A673 (cell line): ENCODE measurements around the gene ZFAND5. TPM values are rescaled to one million over a fixed set of nuclear protein-coding genes. Genes with fewer than 3 reads are reported as not detected.

Source experiments
- BruUV-seq: library from RNA; stranded (reverse); fragments of 400-500 nt; replicated peaks from 2 replicates; lab custom pipeline; 2021; lab: Mats Ljungman, UMichigan
- CTCF ChIA-PET: fragments of 300-600 bp; sonication (Branson Sonifier 250); formaldehyde crosslinking; loops from one replicate; lab custom pipeline; 2022; ENCODE audit warnings: antibody characterized with exemption; lab: Charles Lee
- POLR2A ChIA-PET: fragments of 300-600 bp; sonication (Branson Sonifier 250); formaldehyde crosslinking; loops from one replicate; lab custom pipeline; 2022; ENCODE audit warnings: antibody characterized with exemption; ENCODE audit not compliant: low non-redundant PET; lab: Charles Lee
- DNase-seq: peaks from one replicate; pipeline ENCODE4 v3.0.0-alpha.2; 2015; ENCODE audit warnings: low spot score
- H3K27ac ChIP-seq: fragments of 200-600 bp; sonication (generic); 2 replicates; pipeline ENCODE4 v1.5.1; 2016; ENCODE audit warnings: mixed run types, low read depth, mild to moderate bottlenecking, mixed read lengths, antibody characterized with exemption, low read length; ENCODE audit not compliant: poor library complexity, severe bottlenecking
- H3K27me3 ChIP-seq: fragments of 200-600 bp; sonication (generic); replicated peaks from 2 replicates; pipeline ENCODE4 v1.6.1; 2017; ENCODE audit warnings: mixed run types, low read depth, mild to moderate bottlenecking, mixed read lengths, antibody characterized with exemption, low read length; ENCODE audit not compliant: insufficient read depth, poor library complexity
- H3K36me3 ChIP-seq: fragments of 200-600 bp; sonication (generic); 2 replicates; pipeline ENCODE4 v1.6.1; 2016; ENCODE audit warnings: mixed run types, mild to moderate bottlenecking, mixed read lengths, antibody characterized with exemption, low read length; ENCODE audit not compliant: insufficient read depth, poor library complexity, severe bottlenecking
- H3K4me1 ChIP-seq: fragments of 200-600 bp; sonication (generic); 2 replicates; pipeline ENCODE4 v1.6.1; 2017; ENCODE audit warnings: mixed run types, mild to moderate bottlenecking, mixed read lengths, antibody characterized with exemption, low read length; ENCODE audit not compliant: insufficient read depth, poor library complexity, severe bottlenecking
- H3K4me3 ChIP-seq: fragments of 200-600 bp; sonication (generic); 2 replicates; pipeline ENCODE4 v1.5.1; 2016; ENCODE audit warnings: low read depth, mixed run types, mild to moderate bottlenecking, mixed read lengths, low read length; ENCODE audit not compliant: poor library complexity, severe bottlenecking
- H3K9me3 ChIP-seq: fragments of 200-600 bp; sonication (generic); 2 replicates; pipeline ENCODE4 v1.6.1; 2016; ENCODE audit warnings: mixed run types, low read depth, mild to moderate bottlenecking, mixed read lengths, antibody characterized with exemption, low read length; ENCODE audit not compliant: poor library complexity, severe bottlenecking
- CTCF ChIP-seq: fragments of 300-800, 200-600 bp; sonication (generic); conservative IDR thresholded peaks from 2 replicates; pipeline ENCODE4 v1.5.1; 2017; ENCODE audit warnings: low read depth, mild to moderate bottlenecking, antibody characterized with exemption, low read length, moderate library complexity, mixed read lengths
- EZH2 ChIP-seq: fragments of 200-600 bp; sonication (generic); IDR thresholded peaks from 2 replicates; pipeline ENCODE4 v1.6.1; 2017; ENCODE audit warnings: borderline replicate concordance, low read depth, mild to moderate bottlenecking, mixed read lengths, antibody characterized with exemption, low read length; ENCODE audit not compliant: poor library complexity, severe bottlenecking
- intact Hi-C: fragments of 100-400 bp; cut with micrococcal nuclease; formaldehyde crosslinking; loops from one replicate; pipeline ENCODE4 v1.10.0; 2022; ENCODE audit not compliant: unreplicated experiment
- total RNA-seq: library from RNA; stranded (reverse); gene quantifications from 2 replicates; pipeline ENCODE4 v1.2.3, GENCODE V29; 2021

Gene ZFAND5
- total RNA-seq, 1 experiment from 2014 or later, result 194 TPM

- no peaks in the 10 kb centered on the region for H3K4me1 ChIP-seq
- no peaks in the 10 kb centered on the region for H3K9me3 ChIP-seq
- POLR2A ChIA-PET, result no interaction called here
- CTCF ChIA-PET, result no interaction called here
- H3K27me3 ChIP-seq, result no peaks in the 10 kb centered on the region
- no peak for DNase-seq
- no peak overlapping the region for H3K27ac ChIP-seq
- no peak overlapping the region for H3K4me3 ChIP-seq
- TF ChIP-seq EZH2 (no peak), CTCF (no peak)
- no TSS peak for BruUV-seq
- intact Hi-C loops, result no loop called here
- no peaks in the 10 kb centered on the region for H3K36me3 ChIP-seq
Observed at GRCh38 chr9:72327631-72328030, 37.4 kb downstream of the ZFAND5 start.

GRCh38 chr9:72326641-72327040 is 38.4 kb downstream of the ZFAND5 start:
- no peak for DNase-seq
- ChIA-PET CTCF (no interaction called here), POLR2A (no interaction called here)
- TF ChIP-seq EZH2, result no peak
- TF ChIP-seq CTCF, result no peak
- H3K9me3 ChIP-seq, result no peaks in the 10 kb centered on the region
- intact Hi-C loops, result no loop called here
- H3K36me3 ChIP-seq, result no peaks in the 10 kb centered on the region
- no TSS peak for BruUV-seq
- no peaks in the 10 kb centered on the region for H3K4me1 ChIP-seq
- no peaks in the 10 kb centered on the region for H3K27me3 ChIP-seq
- no peak overlapping the region for H3K27ac ChIP-seq
- H3K4me3 ChIP-seq, result no peak overlapping the region

GRCh38 chr9:72324974-72325373 is 40.0 kb downstream of the ZFAND5 start:
- Histone ChIP-seq H3K4me1 (no peaks in the 10 kb centered on the region), H3K27ac (no peak overlapping the region), H3K4me3 (no peak overlapping the region), H3K27me3 (no peaks in the 10 kb centered on the region), H3K36me3 (no peaks in the 10 kb centered on the region), H3K9me3 (no peaks in the 10 kb centered on the region)
- no peak for DNase-seq
- POLR2A ChIA-PET, result no interaction called here
- CTCF ChIA-PET, result no interaction called here
- no TSS peak for BruUV-seq
- TF ChIP-seq CTCF (no peak), EZH2 (no peak)
- intact Hi-C loops, result no loop called here
